WTC11 (cell line): ENCODE results near the gene GIGYF2. TPM values are rescaled to one million over a fixed set of nuclear protein-coding genes. Genes with fewer than 3 reads are reported as not detected.

Experiments used
- ATAC-seq: fragments of 200-7000 bp; cut with Tn5 transposase; 2 replicates; pipeline ENCODE4 v1.10.0; 2021; ENCODE audit warnings: mild to moderate bottlenecking, moderate library complexity
- CTCF ChIA-PET: fragments of 300-600 bp; sonication (Branson Sonifier 250); formaldehyde crosslinking; loops from one replicate; lab custom pipeline; 2021; ENCODE audit warnings: antibody characterized with exemption; lab: Charles Lee
- POLR2A ChIA-PET: fragments of 350-600 bp; sonication (Branson Sonifier 250); formaldehyde crosslinking; loops from one replicate; lab custom pipeline; 2021; ENCODE audit warnings: antibody characterized with exemption; lab: Charles Lee
- DNase-seq: peaks from one replicate; pipeline ENCODE4 v3.0.0; 2021; ENCODE audit warnings: low spot score
- H3K27ac Mint-ChIP-seq: 2 replicates; pipeline ENCODE4 v1.8.0; 2021; ENCODE audit warnings: mixed read lengths
- H3K27me3 Mint-ChIP-seq: 2 replicates; pipeline ENCODE4 v1.8.0; 2021; ENCODE audit warnings: low read depth, mild to moderate bottlenecking, moderate library complexity, mixed read lengths
- H3K36me3 Mint-ChIP-seq: 2 replicates; pipeline ENCODE4 v1.8.0; 2021; ENCODE audit warnings: mixed read lengths
- H3K4me1 Mint-ChIP-seq: 2 replicates; pipeline ENCODE4 v1.8.0; 2022; ENCODE audit warnings: mixed read lengths
- H3K4me3 Mint-ChIP-seq: 2 replicates; pipeline ENCODE4 v1.8.0; 2021; ENCODE audit warnings: mild to moderate bottlenecking, moderate library complexity, mixed read lengths
- H3K9me3 Mint-ChIP-seq: 2 replicates; pipeline ENCODE4 v1.8.0; 2021; ENCODE audit warnings: mixed read lengths
- ATF2 ChIP-seq: sonication (generic); formaldehyde crosslinking; IDR thresholded peaks from 2 replicates; pipeline ENCODE4 v1.8.1; 2022; ENCODE audit warnings: low read depth, missing genetic modification reagents, borderline replicate concordance
- EMX1 ChIP-seq: fragments of 250-450 bp; sonication (Bioruptor Pico); IDR thresholded peaks from 2 replicates; pipeline ENCODE4 v1.8.0; 2021; ENCODE audit warnings: mild to moderate bottlenecking
- ESRRA ChIP-seq: sonication (generic); formaldehyde crosslinking; IDR thresholded peaks from 2 replicates; pipeline ENCODE4 v1.8.1; 2022; ENCODE audit warnings: mild to moderate bottlenecking, missing genetic modification reagents, borderline replicate concordance
- HMGXB4 ChIP-seq: sonication (generic); formaldehyde crosslinking; IDR thresholded peaks from 2 replicates; pipeline ENCODE4 v1.8.1; 2023; ENCODE audit warnings: mild to moderate bottlenecking, moderate library complexity, missing genetic modification reagents
- MAX ChIP-seq: sonication (generic); formaldehyde crosslinking; IDR thresholded peaks from 2 replicates; pipeline ENCODE4 v1.8.0; 2022; ENCODE audit warnings: mild to moderate bottlenecking, missing genetic modification reagents
- MXD4 ChIP-seq: fragments of 250-450 bp; sonication (Bioruptor Pico); IDR thresholded peaks from 2 replicates; pipeline ENCODE4 v1.8.0; 2021; ENCODE audit warnings: mild to moderate bottlenecking, moderate library complexity, borderline replicate concordance
- SOX15 ChIP-seq: fragments of 250-450 bp; sonication (Bioruptor Pico); IDR thresholded peaks from 2 replicates; pipeline ENCODE4 v1.9.0; 2021; ENCODE audit warnings: mild to moderate bottlenecking
- TCF7 ChIP-seq: sonication (generic); formaldehyde crosslinking; IDR thresholded peaks from 2 replicates; pipeline ENCODE4 v1.8.0; 2022; ENCODE audit warnings: mild to moderate bottlenecking, low read depth, missing genetic modification reagents, moderate library complexity
- TEAD1 ChIP-seq: sonication (generic); formaldehyde crosslinking; IDR thresholded peaks from 2 replicates; pipeline ENCODE4 v1.8.0; 2022; ENCODE audit warnings: mild to moderate bottlenecking, missing genetic modification reagents
- TEAD4 ChIP-seq: sonication (generic); formaldehyde crosslinking; IDR thresholded peaks from 2 replicates; pipeline ENCODE4 v1.8.0; 2022; ENCODE audit warnings: mild to moderate bottlenecking, missing genetic modification reagents
- ZBTB43 ChIP-seq: sonication (generic); formaldehyde crosslinking; IDR thresholded peaks from 2 replicates; pipeline ENCODE4 v1.8.1; 2023; ENCODE audit warnings: mild to moderate bottlenecking, missing genetic modification reagents
- ZNF121 ChIP-seq: sonication (generic); formaldehyde crosslinking; IDR thresholded peaks from 2 replicates; pipeline ENCODE4 v1.8.0; 2023; ENCODE audit warnings: missing genetic modification reagents
- ZNF219 ChIP-seq: sonication (generic); formaldehyde crosslinking; IDR thresholded peaks from 2 replicates; pipeline ENCODE4 v1.8.0; 2023; ENCODE audit warnings: missing genetic modification reagents, mild to moderate bottlenecking, borderline replicate concordance
- ZNF425 ChIP-seq: fragments of 250-450 bp; sonication (Bioruptor Pico); conservative IDR thresholded peaks from 2 replicates; pipeline ENCODE4 v1.9.0; 2021; ENCODE audit warnings: mild to moderate bottlenecking
- ZSCAN18 ChIP-seq: fragments of 250-450 bp; sonication (Bioruptor Pico); IDR thresholded peaks from 2 replicates; pipeline ENCODE4 v2.1.2; 2022; ENCODE audit warnings: mild to moderate bottlenecking, moderate library complexity
- total RNA-seq: library from RNA; stranded (reverse); gene quantifications from 3 replicates; pipeline ENCODE4 v1.2.3, GENCODE V29; 2021

GIGYF2 gene
- total RNA-seq, 1 experiment from 2014 or later, result 53.1 TPM

GRCh38 chr2:232839411-232840079 is 142.4 kb downstream of the GIGYF2 start:
- no peak overlapping the region for H3K27ac Mint-ChIP-seq
- no peak overlapping the region for H3K4me3 Mint-ChIP-seq
- ChIA-PET POLR2A (no interaction called here), CTCF (no interaction called here)
- peaks cover 9% of the 10 kb centered on the region for H3K4me1 Mint-ChIP-seq
- no peaks in the 10 kb centered on the region for H3K27me3 Mint-ChIP-seq
- no peak for TF ChIP-seq MAX (CRISPR knock-in tag)
- TF ChIP-seq ZSCAN18 (CRISPR knock-in tag), result no peak
- TF ChIP-seq ZNF425, result no peak
- no peak for TF ChIP-seq SOX15 (CRISPR knock-in tag)
- DNase-seq (no peak), ATAC-seq (no peak)
- no peaks in the 10 kb centered on the region for H3K9me3 Mint-ChIP-seq
- H3K36me3 Mint-ChIP-seq, result peaks cover 46% of the 10 kb centered on the region

GRCh38 chr2:232842689-232843088 is 145.6 kb downstream of the GIGYF2 start:
- Mint-ChIP-seq H3K9me3 (no peaks in the 10 kb centered on the region), H3K4me3 (no peak overlapping the region), H3K4me1 (peaks cover 9% of the 10 kb centered on the region), H3K27ac (no peak overlapping the region), H3K36me3 (peaks cover 54% of the 10 kb centered on the region), H3K27me3 (no peaks in the 10 kb centered on the region)
- POLR2A ChIA-PET, result no interaction called here
- CTCF ChIA-PET, result interaction anchor here (0.7 to 1.2 kb wide), 3 partner anchors 186 to 659 kb away, joined by 3 to 4 read pairs (median 3); no protein-coding TSS in a partner anchor
- ATAC-seq, result no peak
- DNase-seq, result no peak
- TF ChIP-seq EMX1 (no peak), ZNF425 (no peak), MAX (CRISPR knock-in tag) (no peak), ESRRA (CRISPR knock-in tag) (no peak), HMGXB4 (CRISPR knock-in tag) (no peak), MXD4 (CRISPR knock-in tag) (no peak), TEAD1 (CRISPR knock-in tag) (no peak), ZNF219 (CRISPR knock-in tag) (no peak), ZSCAN18 (CRISPR knock-in tag) (no peak), ZNF121 (CRISPR knock-in tag) (no peak), SOX15 (CRISPR knock-in tag) (no peak), ZBTB43 (CRISPR knock-in tag) (no peak), ATF2 (CRISPR knock-in tag) (no peak), TEAD4 (CRISPR knock-in tag) (no peak), TCF7 (no peak)
